ENCODE measurements around the gene BBS10.

DNA sequence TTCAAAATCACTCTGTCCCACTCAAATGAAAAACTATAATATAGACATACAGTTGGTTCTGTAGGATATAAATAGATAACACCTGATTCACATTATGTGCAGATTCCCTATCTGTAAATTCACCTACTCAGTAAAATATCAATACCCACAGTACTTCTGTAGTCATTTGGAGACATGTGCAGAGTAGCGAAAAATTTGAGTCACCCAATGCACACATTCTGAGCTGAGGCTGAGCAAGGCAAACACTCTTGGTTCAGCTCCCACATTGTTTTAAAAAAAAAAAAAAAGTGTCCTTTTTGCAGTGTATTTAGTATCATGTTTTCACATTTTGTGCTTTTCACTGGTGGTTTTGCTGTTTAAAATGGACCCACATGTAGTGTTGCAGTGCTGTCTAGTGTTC is 27.3 kb upstream of the BBS10 start:
- no peak for TF ChIP-seq POLR2A (IDR thresholded peaks at IDR 0.05)
- TF ChIP-seq, protein P1, sequence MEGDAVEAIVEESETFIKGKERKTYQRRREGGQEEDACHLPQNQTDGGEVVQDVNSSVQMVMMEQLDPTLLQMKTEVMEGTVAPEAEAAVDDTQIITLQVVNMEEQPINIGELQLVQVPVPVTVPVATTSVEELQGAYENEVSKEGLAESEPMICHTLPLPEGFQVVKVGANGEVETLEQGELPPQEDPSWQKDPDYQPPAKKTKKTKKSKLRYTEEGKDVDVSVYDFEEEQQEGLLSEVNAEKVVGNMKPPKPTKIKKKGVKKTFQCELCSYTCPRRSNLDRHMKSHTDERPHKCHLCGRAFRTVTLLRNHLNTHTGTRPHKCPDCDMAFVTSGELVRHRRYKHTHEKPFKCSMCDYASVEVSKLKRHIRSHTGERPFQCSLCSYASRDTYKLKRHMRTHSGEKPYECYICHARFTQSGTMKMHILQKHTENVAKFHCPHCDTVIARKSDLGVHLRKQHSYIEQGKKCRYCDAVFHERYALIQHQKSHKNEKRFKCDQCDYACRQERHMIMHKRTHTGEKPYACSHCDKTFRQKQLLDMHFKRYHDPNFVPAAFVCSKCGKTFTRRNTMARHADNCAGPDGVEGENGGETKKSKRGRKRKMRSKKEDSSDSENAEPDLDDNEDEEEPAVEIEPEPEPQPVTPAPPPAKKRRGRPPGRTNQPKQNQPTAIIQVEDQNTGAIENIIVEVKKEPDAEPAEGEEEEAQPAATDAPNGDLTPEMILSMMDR (IDR thresholded peaks at IDR 0.05) = no peak
